ENCODE results near the gene YARS2.

DNA sequence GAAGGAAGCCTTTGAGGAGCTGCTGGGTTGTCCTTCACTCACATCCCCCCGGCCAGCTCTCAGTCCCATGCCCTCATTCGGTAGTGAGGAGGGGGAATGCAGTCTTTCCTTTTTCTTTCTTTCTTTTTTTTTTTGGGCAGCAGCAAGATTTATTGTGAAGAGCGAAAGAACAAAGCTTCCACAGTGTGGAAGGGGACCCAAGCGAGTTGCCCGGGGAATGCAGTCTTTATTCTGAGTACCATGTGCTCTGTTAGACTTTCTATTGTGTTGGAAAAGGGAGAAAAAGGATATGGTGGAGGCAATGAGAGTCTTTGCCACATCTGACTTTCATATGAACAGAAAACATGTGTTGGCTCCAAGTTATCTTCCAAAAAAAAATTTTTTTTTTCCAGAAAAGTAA, 29.9 kb upstream of the YARS2 start:
- TF ChIP-seq CTCF (IDR thresholded peaks at IDR 0.05 in 8 of 11, conservative IDR thresholded peaks at IDR 0.05 in 3 of 11) (no peak), POLR2A (IDR thresholded peaks at IDR 0.05) (no peak)

All from spleen (tissue), 7 donors.